ENCODE results near the gene WNT3. TPM values are rescaled to one million over a fixed set of nuclear protein-coding genes. Genes with fewer than 3 reads are reported as not detected.

WNT3 gene
- total RNA-seq, 1 donor from 2014 or later = 0.47 TPM

GRCh38 chr17:46837521-46837920 lies 19.0 kb upstream of the WNT3 start:
- DNase-seq (ENCODE audit: extremely low read depth, low read depth, low spot score) = no peak

GRCh38 chr17:46836500-46836899 lies 18.0 kb upstream of the WNT3 start:
- DNase-seq (ENCODE audit: extremely low read depth, low read depth, low spot score) = no peak

GRCh38 chr17:46834846-46835245 lies 16.4 kb upstream of the WNT3 start:
- DNase-seq (ENCODE audit: extremely low read depth, low read depth, low spot score) = no peak

GRCh38 chr17:46833840-46834208 lies 15.3 kb upstream of the WNT3 start:
- no peak for DNase-seq (ENCODE audit: extremely low read depth, low read depth, low spot score)

GRCh38 chr17:46832945-46833839 lies 14.7 kb upstream of the WNT3 start:
- no peak for DNase-seq (ENCODE audit: extremely low read depth, low read depth, low spot score)

- no peak for DNase-seq (ENCODE audit: extremely low read depth, low read depth, low spot score)
These were observed 13.9 kb upstream of the WNT3 start for GRCh38 chr17:46832331-46832821.

GRCh38 chr17:46831573-46832330 lies 13.3 kb upstream of the WNT3 start:
- DNase-seq (ENCODE audit: extremely low read depth, low read depth, low spot score) = no peak

GRCh38 chr17:46827274-46827673 lies 8.8 kb upstream of the WNT3 start:
- no peak for DNase-seq (ENCODE audit: extremely low read depth, low read depth, low spot score)

- DNase-seq (ENCODE audit: extremely low read depth, low read depth, low spot score) = no peak
These were observed 7.6 kb upstream of the WNT3 start for GRCh38 chr17:46826116-46826515.

- no peak for DNase-seq (ENCODE audit: extremely low read depth, low read depth, low spot score)
These were observed 5.2 kb upstream of the WNT3 start for GRCh38 chr17:46823657-46824056.

- no peak for DNase-seq (ENCODE audit: extremely low read depth, low read depth, low spot score)
These were observed 4.0 kb upstream of the WNT3 start for GRCh38 chr17:46822388-46822921.

- DNase-seq (ENCODE audit: extremely low read depth, low read depth, low spot score) = no peak
These were observed 3.2 kb upstream of the WNT3 start for GRCh38 chr17:46821482-46822387.

- no peak for DNase-seq (ENCODE audit: extremely low read depth, low read depth, low spot score)
These were observed 2.3 kb upstream of the WNT3 start for GRCh38 chr17:46820592-46821450.

- DNase-seq (ENCODE audit: extremely low read depth, low read depth, low spot score) = no peak
These were observed 1.4 kb upstream of the WNT3 start for GRCh38 chr17:46819906-46820351.

GRCh38 chr17:46818929-46819859 lies 702 bp upstream of the WNT3 start:
- no peak for DNase-seq (ENCODE audit: extremely low read depth, low read depth, low spot score)

- no peak for DNase-seq (ENCODE audit: extremely low read depth, low read depth, low spot score)
These were observed 637 bp downstream of the WNT3 start for GRCh38 chr17:46817901-46818209.

GRCh38 chr17:46817151-46817900 lies 1.2 kb downstream of the WNT3 start:
- no peak for DNase-seq (ENCODE audit: extremely low read depth, low read depth, low spot score)
